ENCODE results near the gene CFAP100.

DNA sequence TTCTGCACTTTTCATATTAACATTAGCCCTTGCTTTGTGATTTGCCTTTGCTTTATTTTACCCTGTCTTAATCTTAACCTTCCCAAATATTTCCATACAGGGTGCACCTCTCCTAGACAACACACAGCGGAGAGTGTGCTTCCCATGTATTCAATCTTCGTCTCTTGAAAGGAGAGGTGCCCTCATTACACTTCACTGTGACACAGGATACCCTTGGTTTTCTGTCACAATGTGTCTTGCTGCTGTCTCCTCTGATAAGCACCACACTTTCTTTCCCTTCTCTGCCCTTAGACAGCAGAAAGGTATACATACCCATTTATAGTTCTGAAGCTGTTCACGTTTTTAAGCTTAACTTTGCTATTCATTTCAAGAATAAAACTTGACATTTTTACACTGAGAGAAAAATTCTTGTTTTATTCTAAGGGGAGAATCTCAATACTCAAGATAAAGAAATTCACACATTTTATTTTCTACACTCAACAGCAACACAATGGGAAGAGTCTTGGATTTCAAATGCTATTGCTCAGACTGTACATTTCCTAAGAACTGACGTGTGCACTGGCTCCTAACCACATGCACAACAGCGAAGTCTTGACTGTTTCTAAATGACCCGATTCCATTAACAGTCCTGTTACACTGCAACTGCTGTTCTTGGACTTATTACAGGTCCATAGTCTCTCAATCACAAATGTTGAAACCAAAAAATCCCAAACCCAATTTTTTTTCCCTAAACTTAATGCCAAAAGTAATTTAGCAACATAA lies 59.9 kb downstream of the CFAP100 start:
- TF ChIP-seq, protein P1, sequence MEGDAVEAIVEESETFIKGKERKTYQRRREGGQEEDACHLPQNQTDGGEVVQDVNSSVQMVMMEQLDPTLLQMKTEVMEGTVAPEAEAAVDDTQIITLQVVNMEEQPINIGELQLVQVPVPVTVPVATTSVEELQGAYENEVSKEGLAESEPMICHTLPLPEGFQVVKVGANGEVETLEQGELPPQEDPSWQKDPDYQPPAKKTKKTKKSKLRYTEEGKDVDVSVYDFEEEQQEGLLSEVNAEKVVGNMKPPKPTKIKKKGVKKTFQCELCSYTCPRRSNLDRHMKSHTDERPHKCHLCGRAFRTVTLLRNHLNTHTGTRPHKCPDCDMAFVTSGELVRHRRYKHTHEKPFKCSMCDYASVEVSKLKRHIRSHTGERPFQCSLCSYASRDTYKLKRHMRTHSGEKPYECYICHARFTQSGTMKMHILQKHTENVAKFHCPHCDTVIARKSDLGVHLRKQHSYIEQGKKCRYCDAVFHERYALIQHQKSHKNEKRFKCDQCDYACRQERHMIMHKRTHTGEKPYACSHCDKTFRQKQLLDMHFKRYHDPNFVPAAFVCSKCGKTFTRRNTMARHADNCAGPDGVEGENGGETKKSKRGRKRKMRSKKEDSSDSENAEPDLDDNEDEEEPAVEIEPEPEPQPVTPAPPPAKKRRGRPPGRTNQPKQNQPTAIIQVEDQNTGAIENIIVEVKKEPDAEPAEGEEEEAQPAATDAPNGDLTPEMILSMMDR (conservative IDR thresholded peaks at IDR 0.05 in 1 of 2, IDR thresholded peaks at IDR 0.05 in 1 of 2; ENCODE audit: extremely low read depth in 1 of 2, insufficient read depth in 1 of 2, low read depth in 1 of 2, low read length in 2 of 2): no peak
- TF ChIP-seq EZH2 (IDR thresholded peaks at IDR 0.05; ENCODE audit: borderline replicate concordance, low read length): no peak
